ENCODE data around the gene ARMH1. TPM values are rescaled to one million over a fixed set of nuclear protein-coding genes. Genes with fewer than 3 reads are reported as not detected.

The ARMH1 gene
- total and polyA plus RNA-seq, 4 donors = 6.3 to 15.5 (median 10.9) TPM

DNA sequence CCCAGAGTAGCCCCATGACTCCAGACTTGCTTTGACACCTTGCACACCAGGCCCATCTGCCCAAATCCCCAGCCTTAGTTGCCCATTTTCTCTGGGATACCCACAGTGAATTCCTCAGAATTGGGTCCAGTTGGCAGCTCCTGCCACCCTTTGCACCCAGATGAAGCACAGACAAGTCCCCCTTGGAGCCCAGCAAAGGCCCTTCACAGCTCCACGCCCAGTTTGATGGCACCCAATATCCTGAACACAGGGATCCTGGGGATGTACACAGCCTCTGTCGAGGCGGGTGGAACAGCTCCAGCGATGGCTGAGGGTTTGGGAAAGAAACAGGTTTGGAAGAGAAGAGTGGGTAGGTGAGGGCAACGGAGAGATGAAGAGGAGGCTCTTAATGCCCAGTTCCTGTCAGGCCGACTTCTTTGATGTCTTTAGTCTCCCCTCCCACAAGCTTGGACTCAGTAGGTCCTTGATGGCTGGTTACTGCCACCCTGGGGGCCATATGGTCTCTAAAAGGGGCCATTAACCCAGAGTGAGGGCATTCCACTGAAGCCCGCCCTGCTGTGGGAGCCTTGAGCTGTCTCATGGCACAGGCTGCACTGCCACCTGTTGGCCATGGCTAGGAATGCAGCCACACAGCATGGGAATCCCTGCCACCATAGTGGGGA, 21.9 kb upstream of the ARMH1 start:
- peak in 4 of 6 donors; percentile 69 to 93 (median 86) for DNase-seq (ENCODE audit: low read depth in 4 of 6, low spot score in 6 of 6)
- 52% methylated on average over 7 of the region's 7 CpGs for WGBS (ENCODE audit: insufficient coverage)
- Histone ChIP-seq H3K9me3 (ENCODE audit: control insufficient read depth, insufficient read depth, low read length) (no peaks in the 10 kb centered on the region), H3K27ac (ENCODE audit: low read depth, low read length) (no peak overlapping the region), H3K4me1 (ENCODE audit: control insufficient read depth, insufficient read depth, low read length) (peaks cover 17% of the 10 kb centered on the region), H3K36me3 (ENCODE audit: control insufficient read depth, insufficient read depth, low read length) (peaks cover 63% of the 10 kb centered on the region), H3K27me3 (ENCODE audit: control insufficient read depth, insufficient read depth, low read length) (no peaks in the 10 kb centered on the region), H3K4me3 (ENCODE audit: low read depth, low read length) (no peak overlapping the region)

DNA sequence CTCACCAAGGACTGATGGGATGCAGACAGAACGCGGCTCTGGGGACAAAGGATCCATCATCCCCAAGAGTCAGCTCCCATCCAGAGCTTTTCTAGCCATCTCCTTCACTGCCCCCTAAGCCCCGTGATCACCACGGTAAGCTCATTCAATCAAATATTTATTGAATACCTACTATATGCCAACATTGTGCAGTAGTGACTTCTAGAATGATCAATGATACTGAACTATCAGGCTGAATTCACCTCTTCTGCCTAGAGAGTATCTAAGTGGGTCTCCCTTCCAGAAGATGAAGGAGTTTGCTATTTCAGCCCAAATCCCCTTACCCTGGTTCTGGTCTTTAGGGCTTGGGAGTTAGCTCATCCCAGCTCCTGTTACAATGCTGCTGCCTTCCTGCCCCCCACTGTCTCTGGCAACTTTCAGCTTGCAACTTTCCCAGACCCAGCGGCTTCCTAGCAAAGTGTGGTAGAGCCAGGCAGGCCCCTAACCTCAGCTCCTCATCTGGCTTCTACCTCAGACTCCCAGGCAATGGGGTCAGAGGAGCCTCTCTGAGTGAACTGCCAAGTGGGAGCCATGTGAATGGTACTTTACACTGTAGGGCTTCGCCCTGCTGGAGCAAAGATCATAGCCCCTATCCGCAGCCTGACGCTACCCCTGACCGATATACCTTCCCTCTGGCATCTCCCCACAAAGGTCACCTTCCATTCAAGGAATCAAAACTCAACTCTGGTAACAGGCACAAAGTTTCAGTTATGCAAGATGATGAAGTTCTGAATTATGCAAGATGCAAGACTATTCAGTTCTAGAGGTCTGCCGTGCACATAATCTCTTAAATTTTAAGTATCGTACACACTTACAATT, 21.2 kb upstream of the ARMH1 start:
- Histone ChIP-seq H3K27me3 (ENCODE audit: control insufficient read depth, insufficient read depth, low read length) (no peaks in the 10 kb centered on the region), H3K4me1 (ENCODE audit: control insufficient read depth, insufficient read depth, low read length) (peaks cover 17% of the 10 kb centered on the region), H3K4me3 (ENCODE audit: low read depth, low read length) (no peak overlapping the region), H3K36me3 (ENCODE audit: control insufficient read depth, insufficient read depth, low read length) (peaks cover 61% of the 10 kb centered on the region), H3K27ac (ENCODE audit: low read depth, low read length) (no peak overlapping the region), H3K9me3 (ENCODE audit: control insufficient read depth, insufficient read depth, low read length) (no peaks in the 10 kb centered on the region)
- no peak for DNase-seq (ENCODE audit: low read depth in 4 of 6, low spot score in 6 of 6)
- WGBS (ENCODE audit: insufficient coverage) = 40% methylated on average over 4 of the region's 11 CpGs

DNA sequence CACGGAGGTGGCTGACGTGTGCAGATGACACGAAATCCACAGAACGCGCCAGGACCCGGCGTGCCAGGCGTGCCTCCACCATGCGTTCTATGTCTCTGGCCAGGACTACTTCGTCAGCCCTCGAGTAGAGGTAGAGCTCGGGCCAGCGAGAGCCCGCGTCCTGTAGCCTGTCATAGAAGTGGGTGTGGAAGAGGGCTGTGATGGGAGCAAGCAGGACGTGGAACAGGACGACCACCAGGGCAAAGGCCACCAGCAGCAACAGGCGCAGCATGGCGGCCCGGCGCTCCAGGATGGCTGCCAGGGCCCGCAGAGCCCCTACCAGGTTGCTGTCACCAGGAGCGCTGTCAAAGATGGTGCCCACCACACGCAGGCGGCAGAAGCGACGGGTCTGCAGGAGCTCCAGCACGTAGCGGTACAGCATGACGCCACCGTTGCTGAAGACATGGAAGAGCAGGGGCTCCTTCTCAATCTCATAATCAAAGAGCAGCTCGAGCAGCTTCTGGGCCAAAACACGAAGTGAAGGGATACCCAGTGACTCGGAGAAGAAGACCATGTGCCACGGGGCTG, 19.8 kb upstream of the ARMH1 start:
- Histone ChIP-seq H3K4me3 (ENCODE audit: low read depth, low read length) (no peak overlapping the region), H3K27ac (ENCODE audit: low read depth, low read length) (no peak overlapping the region), H3K4me1 (ENCODE audit: control insufficient read depth, insufficient read depth, low read length) (peaks cover 20% of the 10 kb centered on the region), H3K27me3 (ENCODE audit: control insufficient read depth, insufficient read depth, low read length) (no peaks in the 10 kb centered on the region), H3K9me3 (ENCODE audit: control insufficient read depth, insufficient read depth, low read length) (no peaks in the 10 kb centered on the region), H3K36me3 (ENCODE audit: control insufficient read depth, insufficient read depth, low read length) (peaks cover 60% of the 10 kb centered on the region)
- 93% methylated on average over 32 of the region's 35 CpGs for WGBS (ENCODE audit: insufficient coverage)
- no peak for DNase-seq (ENCODE audit: low read depth in 4 of 6, low spot score in 6 of 6)

DNA sequence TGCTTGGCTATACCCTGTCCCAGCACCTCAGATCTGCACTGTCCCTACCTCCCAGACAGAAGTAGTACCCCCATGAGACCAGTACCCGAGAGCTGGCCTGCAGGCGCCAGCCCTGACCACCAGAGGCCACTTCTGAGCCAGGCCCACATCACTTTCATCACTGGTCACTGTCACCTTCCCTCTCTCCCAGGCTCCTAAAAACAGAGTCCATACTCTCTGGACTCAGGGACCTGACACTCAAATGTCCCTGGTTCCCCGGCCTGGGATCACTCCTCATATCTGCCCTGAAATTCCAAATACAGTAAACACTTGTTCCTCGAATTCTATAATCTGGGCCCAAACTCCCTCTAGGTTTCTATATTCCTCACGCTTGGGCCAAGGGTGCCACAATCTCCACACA, 18.9 kb upstream of the ARMH1 start:
- peaks cover 20% of the 10 kb centered on the region for H3K4me1 ChIP-seq (ENCODE audit: control insufficient read depth, insufficient read depth, low read length)
- 64% methylated on average over 5 of the region's 5 CpGs for WGBS (ENCODE audit: insufficient coverage)
- H3K36me3 ChIP-seq (ENCODE audit: control insufficient read depth, insufficient read depth, low read length) = peaks cover 55% of the 10 kb centered on the region
- no peak overlapping the region for H3K27ac ChIP-seq (ENCODE audit: low read depth, low read length)
- no peaks in the 10 kb centered on the region for H3K27me3 ChIP-seq (ENCODE audit: control insufficient read depth, insufficient read depth, low read length)
- DNase-seq (ENCODE audit: low read depth in 4 of 6, low spot score in 6 of 6) = no peak
- H3K9me3 ChIP-seq (ENCODE audit: control insufficient read depth, insufficient read depth, low read length) = no peaks in the 10 kb centered on the region
- no peak overlapping the region for H3K4me3 ChIP-seq (ENCODE audit: low read depth, low read length)

DNA sequence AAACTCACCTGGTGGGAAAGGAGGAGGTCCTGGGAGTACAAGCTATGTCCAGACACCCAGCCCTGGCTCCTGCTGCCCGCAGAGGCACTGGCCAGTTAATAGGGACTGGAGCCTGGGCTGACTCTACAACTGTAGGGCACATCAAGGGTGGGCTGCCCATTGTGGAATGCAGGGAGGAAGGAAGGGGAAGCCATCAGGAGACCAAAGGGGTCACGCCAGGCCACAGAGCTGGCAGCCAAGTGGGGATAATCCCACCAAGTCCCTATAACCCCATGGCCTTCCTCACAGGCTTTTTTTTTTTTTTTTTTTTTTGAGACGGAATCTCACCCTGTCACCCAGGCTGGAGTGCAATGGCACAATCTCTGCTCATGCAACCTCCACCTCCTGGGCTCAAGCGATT, 14.9 kb upstream of the ARMH1 start:
- Histone ChIP-seq H3K36me3 (ENCODE audit: control insufficient read depth, insufficient read depth, low read length) (peaks cover 35% of the 10 kb centered on the region), H3K4me3 (ENCODE audit: low read depth, low read length) (no peak overlapping the region), H3K4me1 (ENCODE audit: control insufficient read depth, insufficient read depth, low read length) (peaks cover 25% of the 10 kb centered on the region), H3K27ac (ENCODE audit: low read depth, low read length) (no peak overlapping the region), H3K9me3 (ENCODE audit: control insufficient read depth, insufficient read depth, low read length) (no peaks in the 10 kb centered on the region), H3K27me3 (ENCODE audit: control insufficient read depth, insufficient read depth, low read length) (no peaks in the 10 kb centered on the region)
- DNase-seq (ENCODE audit: low read depth in 4 of 6, low spot score in 6 of 6) = no peak
- 100% methylated on average over 1 of the region's 4 CpGs for WGBS (ENCODE audit: insufficient coverage)

DNA sequence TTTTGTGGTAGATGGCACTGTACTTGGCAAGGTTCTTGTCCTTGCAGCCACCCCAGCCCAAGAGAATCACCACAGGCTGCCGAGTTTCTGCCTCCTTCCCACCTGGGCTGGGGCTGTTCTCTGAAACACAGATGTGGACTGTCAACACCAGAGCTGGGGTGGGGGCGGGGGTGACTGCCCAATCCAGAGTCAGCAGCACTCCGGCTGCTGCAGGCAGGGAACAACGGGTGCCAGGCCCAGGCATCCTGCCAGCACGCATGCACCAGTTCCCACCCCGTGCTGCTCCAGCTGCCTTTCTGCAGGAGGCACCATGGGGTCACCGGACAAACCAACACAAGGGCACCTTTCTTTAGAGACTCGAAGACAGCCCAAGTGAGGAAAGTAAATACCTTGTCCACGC, 14.3 kb upstream of the ARMH1 start:
- H3K9me3 ChIP-seq (ENCODE audit: control insufficient read depth, insufficient read depth, low read length) = no peaks in the 10 kb centered on the region
- H3K36me3 ChIP-seq (ENCODE audit: control insufficient read depth, insufficient read depth, low read length) = peaks cover 29% of the 10 kb centered on the region
- peak in 5 of 6 donors; percentile 36 to 82 (median 63) for DNase-seq (ENCODE audit: low read depth in 4 of 6, low spot score in 6 of 6)
- no peak overlapping the region for H3K27ac ChIP-seq (ENCODE audit: low read depth, low read length)
- peaks cover 25% of the 10 kb centered on the region for H3K4me1 ChIP-seq (ENCODE audit: control insufficient read depth, insufficient read depth, low read length)
- no peaks in the 10 kb centered on the region for H3K27me3 ChIP-seq (ENCODE audit: control insufficient read depth, insufficient read depth, low read length)
- H3K4me3 ChIP-seq (ENCODE audit: low read depth, low read length) = no peak overlapping the region
- WGBS (ENCODE audit: insufficient coverage) = 19% methylated on average over 8 of the region's 9 CpGs

DNA sequence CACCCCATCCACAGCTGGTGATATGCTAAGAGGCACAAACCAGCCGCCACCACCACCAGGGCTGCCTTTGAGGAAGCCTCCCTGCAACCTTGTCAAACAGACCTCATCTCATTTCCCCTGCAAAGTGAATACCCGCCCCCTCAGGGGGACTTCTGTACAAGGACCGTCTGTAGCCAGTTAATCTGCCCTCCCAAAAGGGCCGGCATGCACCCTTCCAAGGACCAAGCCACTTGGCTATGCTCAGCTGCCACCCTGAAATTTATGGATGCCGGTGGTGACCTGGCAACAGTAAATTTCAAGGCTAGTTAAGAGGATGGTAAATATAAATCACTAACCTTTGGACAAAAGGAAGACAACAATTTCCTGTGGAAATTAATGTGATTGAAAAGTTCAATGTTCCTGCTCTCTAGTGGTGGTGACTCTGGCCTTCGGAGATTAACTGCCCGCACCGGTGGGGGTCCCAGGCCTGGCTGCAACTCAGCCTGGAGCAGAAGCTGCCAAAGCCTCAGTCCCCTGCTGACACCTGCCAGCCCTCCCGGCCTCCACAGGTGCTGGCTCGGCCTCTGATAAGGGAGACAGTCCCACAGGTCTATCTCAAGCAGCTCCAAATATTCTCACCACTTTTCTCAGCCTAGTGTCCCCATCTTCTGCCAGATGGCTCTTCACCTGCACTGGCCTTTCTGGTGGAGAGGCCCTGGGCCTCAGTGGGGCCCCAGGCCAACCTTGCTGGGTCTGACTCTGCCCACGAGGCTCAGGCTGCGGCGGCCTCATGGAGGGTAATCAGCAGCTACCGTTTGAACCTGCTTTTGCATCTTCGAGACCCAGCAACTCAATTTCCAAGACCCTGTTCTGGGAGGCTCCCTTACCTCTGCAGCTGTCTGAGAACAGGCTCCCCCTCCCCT, 12.5 kb upstream of the ARMH1 start:
- H3K36me3 ChIP-seq (ENCODE audit: control insufficient read depth, insufficient read depth, low read length) = peaks cover 24% of the 10 kb centered on the region
- DNase-seq (ENCODE audit: low read depth in 4 of 6, low spot score in 6 of 6) = no peak
- H3K9me3 ChIP-seq (ENCODE audit: control insufficient read depth, insufficient read depth, low read length) = no peaks in the 10 kb centered on the region
- WGBS (ENCODE audit: insufficient coverage) = 58% methylated on average over 13 of the region's 15 CpGs
- H3K27ac ChIP-seq (ENCODE audit: low read depth, low read length) = no peak overlapping the region
- no peaks in the 10 kb centered on the region for H3K27me3 ChIP-seq (ENCODE audit: control insufficient read depth, insufficient read depth, low read length)
- H3K4me1 ChIP-seq (ENCODE audit: control insufficient read depth, insufficient read depth, low read length) = peaks cover 25% of the 10 kb centered on the region
- H3K4me3 ChIP-seq (ENCODE audit: low read depth, low read length) = no peak overlapping the region

DNA sequence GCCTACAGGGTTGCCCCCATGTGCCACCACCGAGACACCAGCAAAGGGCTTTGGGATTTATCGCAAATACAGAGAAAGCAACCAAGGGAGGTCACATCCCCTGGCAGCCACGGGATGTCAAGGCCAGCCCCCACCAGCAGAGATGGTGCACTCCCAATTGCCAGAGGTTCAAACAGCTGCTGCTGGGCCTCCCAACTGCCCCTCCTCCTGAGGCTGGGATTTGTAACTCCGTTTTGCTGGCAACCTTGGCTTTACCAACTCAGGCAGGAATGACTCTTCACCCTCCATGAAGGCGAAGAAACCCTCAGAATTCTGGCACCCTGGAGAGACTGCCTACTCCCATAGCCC, 11.9 kb upstream of the ARMH1 start:
- 75% methylated on average over 3 of the region's 5 CpGs for WGBS (ENCODE audit: insufficient coverage)
- Histone ChIP-seq H3K27me3 (ENCODE audit: control insufficient read depth, insufficient read depth, low read length) (no peaks in the 10 kb centered on the region), H3K4me3 (ENCODE audit: low read depth, low read length) (no peak overlapping the region), H3K27ac (ENCODE audit: low read depth, low read length) (no peak overlapping the region), H3K9me3 (ENCODE audit: control insufficient read depth, insufficient read depth, low read length) (no peaks in the 10 kb centered on the region), H3K36me3 (ENCODE audit: control insufficient read depth, insufficient read depth, low read length) (peaks cover 24% of the 10 kb centered on the region), H3K4me1 (ENCODE audit: control insufficient read depth, insufficient read depth, low read length) (peaks cover 25% of the 10 kb centered on the region)
- DNase-seq (ENCODE audit: low read depth in 4 of 6, low spot score in 6 of 6) = no peak

DNA sequence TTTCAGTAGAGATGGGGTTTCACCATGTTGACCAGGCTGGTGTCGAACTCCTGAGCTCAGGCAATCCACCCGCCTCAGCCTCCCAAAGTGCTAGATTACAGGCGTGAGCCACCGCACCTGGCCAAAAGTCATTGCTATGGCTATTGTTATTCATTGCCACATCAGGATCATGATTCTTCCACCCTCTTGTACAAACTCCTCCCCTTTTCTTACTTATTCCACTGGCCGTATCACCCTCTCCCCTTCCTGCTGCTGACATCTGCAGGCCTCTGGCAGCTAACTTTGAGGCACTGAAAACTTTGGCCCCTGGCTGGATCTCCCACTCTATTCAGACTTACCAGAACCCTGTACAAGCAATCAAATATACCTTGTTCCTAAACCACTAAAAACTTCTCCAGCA, 11.1 kb upstream of the ARMH1 start:
- Histone ChIP-seq H3K4me3 (ENCODE audit: low read depth, low read length) (no peak overlapping the region), H3K9me3 (ENCODE audit: control insufficient read depth, insufficient read depth, low read length) (no peaks in the 10 kb centered on the region), H3K27ac (ENCODE audit: low read depth, low read length) (no peak overlapping the region), H3K27me3 (ENCODE audit: control insufficient read depth, insufficient read depth, low read length) (no peaks in the 10 kb centered on the region), H3K4me1 (ENCODE audit: control insufficient read depth, insufficient read depth, low read length) (peaks cover 25% of the 10 kb centered on the region), H3K36me3 (ENCODE audit: control insufficient read depth, insufficient read depth, low read length) (peaks cover 21% of the 10 kb centered on the region)
- no peak for DNase-seq (ENCODE audit: low read depth in 4 of 6, low spot score in 6 of 6)
- WGBS (ENCODE audit: insufficient coverage) = 90% methylated on average over 5 of the region's 5 CpGs

Data from spinal cord (tissue), 10 donors.